HCT116 (cell line): Measurements from ENCODE around the gene SLC38A3. TPM values are rescaled to one million over a fixed set of nuclear protein-coding genes. Genes with fewer than 3 reads are reported as not detected.
A peak's percentile ranks its signal among the peaks of the same experiment; 100 is the strongest.

Experiments used
- ATAC-seq: fragments of 200-7000 bp; cut with Tn5 transposase; 2 replicates; pipeline ENCODE4 v1.9.1; 2020; ENCODE audit warnings: mild to moderate bottlenecking, moderate library complexity
- BruUV-seq: library from RNA; stranded (reverse); fragments of 400-500 nt; replicated peaks from 2 replicates; lab custom pipeline; 2021; lab: Mats Ljungman, UMichigan
- CTCF ChIA-PET: fragments of 300-600 bp; sonication (Branson Sonifier 250); formaldehyde crosslinking; loops from one replicate; lab custom pipeline; 2021; ENCODE audit warnings: antibody characterized with exemption; lab: Charles Lee
- POLR2A ChIA-PET: fragments of 300-600, 350-600 bp; sonication (Branson Sonifier 250); formaldehyde crosslinking; loops from one replicate; lab custom pipeline; 2021; ENCODE audit warnings: antibody characterized with exemption; lab: Charles Lee
- RAD21 ChIA-PET, 2 experiments: fragments of 300-600 bp; sonication (Branson Sonifier 250); formaldehyde crosslinking; loops; one replicate each; lab custom pipeline; 2023; ENCODE audit warnings: low total read pairs in 2 of 2; ENCODE audit not compliant: uncharacterized antibody in 2 of 2, unreplicated experiment in 2 of 2, low non-redundant PET in 1 of 2; lab: Charles Lee
- DNase-seq: peaks from one replicate; pipeline ENCODE4 v3.0.0-alpha.2; 2010; ENCODE audit warnings: low read depth, low spot score
- H2AFZ ChIP-seq: fragments of 200-600 bp; shearing (Covaris generic), sonication (generic); 2 replicates; pipeline ENCODE4 v1.6.1; 2017; ENCODE audit warnings: low read depth, mixed run types, mixed read lengths, antibody characterized with exemption, low read length; ENCODE audit not compliant: poor library complexity, severe bottlenecking
- H3K27ac ChIP-seq: 2 replicates; pipeline ENCODE4 v1.5.1; 2012; ENCODE audit warnings: low read depth, low read length
- H3K27me3 ChIP-seq: fragments of 200-600 bp; sonication (generic); 2 replicates; pipeline ENCODE4 v1.6.1; 2016; ENCODE audit warnings: mixed run types, low read length, mixed read lengths; ENCODE audit not compliant: insufficient read depth
- H3K36me3 ChIP-seq, 2 experiments: fragments of 200-500 bp in 1 of 2; fragments of 200-600 bp in 1 of 2; sonication (Bioruptor generic) in 1 of 2; sonication (generic) in 1 of 2; 2 replicates each; pipeline versions ENCODE4 v1.5.1 to v1.6.1; 2014 to 2016; ENCODE audit warnings: low read length in 2 of 2, inconsistent platforms in 1 of 2, mixed read lengths in 1 of 2, mixed run types in 1 of 2; ENCODE audit not compliant: insufficient read depth in 2 of 2, control insufficient read depth in 1 of 2
- H3K4me1 ChIP-seq, 2 experiments: fragments of 200-600 bp in 1 of 2; sonication (generic) in 1 of 2; 2 replicates each; pipeline versions ENCODE4 v1.5.1 to v1.6.1; 2012 to 2017; ENCODE audit warnings: low read length in 2 of 2, inconsistent platforms in 1 of 2, mild to moderate bottlenecking in 1 of 2, mixed read lengths in 1 of 2, mixed run types in 1 of 2, moderate library complexity in 1 of 2; ENCODE audit not compliant: insufficient read depth in 2 of 2, control insufficient read depth in 1 of 2
- H3K4me2 ChIP-seq: fragments of 200-600 bp; sonication (generic); 2 replicates; pipeline ENCODE4 v1.6.1; 2017; ENCODE audit warnings: mixed run types, low read length, mixed read lengths
- H3K4me3 ChIP-seq, 2 experiments: fragments of 200-600 bp in 1 of 2; sonication (generic) in 1 of 2; replicated peaks in 1 of 2; 2 replicates each; pipeline ENCODE4 v1.5.1; 2011 to 2016; ENCODE audit warnings: low read length in 2 of 2, control low read depth in 1 of 2, low read depth in 1 of 2, mild to moderate bottlenecking in 1 of 2, mixed read lengths in 1 of 2, mixed run types in 1 of 2
- H3K79me2 ChIP-seq: fragments of 200-600 bp; sonication (generic); 2 replicates; pipeline ENCODE4 v1.6.1; 2017; ENCODE audit warnings: mild to moderate bottlenecking, mixed run types, low read length, moderate library complexity, mixed read lengths; ENCODE audit not compliant: insufficient read depth
- H3K9ac ChIP-seq: fragments of 200-600 bp; sonication (generic); 2 replicates; pipeline ENCODE4 v1.6.1; 2016; ENCODE audit warnings: low read length, mixed read lengths
- H3K9me2 ChIP-seq: fragments of 200-600 bp; sonication (generic), shearing (Covaris generic); 2 replicates; pipeline ENCODE4 v1.6.1; 2017; ENCODE audit warnings: mixed run types, mild to moderate bottlenecking, moderate library complexity; ENCODE audit not compliant: insufficient read depth
- H3K9me3 ChIP-seq, 2 experiments: fragments of 200-500 bp in 1 of 2; fragments of 200-600 bp in 1 of 2; sonication (Bioruptor generic) in 1 of 2; sonication (generic) in 1 of 2; 2 replicates each; pipeline ENCODE4 v1.6.1; 2014 to 2017; ENCODE audit warnings: low read length in 2 of 2, mixed read lengths in 2 of 2, inconsistent platforms in 1 of 2, low read depth in 1 of 2, mild to moderate bottlenecking in 1 of 2, mixed run types in 1 of 2, moderate library complexity in 1 of 2; ENCODE audit not compliant: control insufficient read depth in 1 of 2, insufficient read depth in 1 of 2
- H4K20me1 ChIP-seq: fragments of 200-600 bp; sonication (generic), shearing (Covaris generic); 2 replicates; pipeline ENCODE4 v1.6.1; 2017; ENCODE audit warnings: mixed run types, mild to moderate bottlenecking, moderate library complexity; ENCODE audit not compliant: insufficient read depth
- EZH2 ChIP-seq: fragments of 200-600 bp; sonication (generic); IDR thresholded peaks from 2 replicates; pipeline ENCODE4 v1.6.1; 2017; ENCODE audit warnings: antibody characterized with exemption, mixed run types
- EZH2phosphoT487 ChIP-seq: fragments of 200-600 bp; IDR thresholded peaks from 2 replicates; pipeline ENCODE4 v1.6.1; 2018; ENCODE audit warnings: antibody characterized with exemption, borderline replicate concordance
- FOSL1 ChIP-seq: IDR thresholded peaks from 2 replicates; pipeline ENCODE4 v1.6.1; 2012; ENCODE audit warnings: low read depth
- POLR2A ChIP-seq: IDR thresholded peaks from 2 replicates; pipeline ENCODE4 v1.7.0; 2011; ENCODE audit warnings: borderline replicate concordance; ENCODE audit not compliant: insufficient read depth, insufficient read length; ENCODE audit errors: extremely low read depth
- POLR2AphosphoS5 ChIP-seq: IDR thresholded peaks from 2 replicates; pipeline ENCODE4 v1.6.1; 2011; ENCODE audit warnings: mild to moderate bottlenecking, low read depth, low read length, moderate library complexity
- RAD21 ChIP-seq: IDR thresholded peaks from 2 replicates; pipeline ENCODE4 v1.6.1; 2012; ENCODE audit warnings: low read depth, mild to moderate bottlenecking
- SP1 ChIP-seq: IDR thresholded peaks from 2 replicates; pipeline ENCODE4 v1.6.1; 2012; ENCODE audit warnings: low read depth
- SRF ChIP-seq: IDR thresholded peaks from 2 replicates; pipeline ENCODE4 v1.6.1; 2012; ENCODE audit warnings: low read depth
- intact Hi-C: fragments of 100-400 bp; cut with micrococcal nuclease; formaldehyde crosslinking; loops from 2 replicates; pipeline ENCODE4 v1.10.0; 2022
- total RNA-seq: library from RNA; stranded (reverse); gene quantifications from one replicate; pipeline ENCODE4 v1.2.1, GENCODE V29; 2021; ENCODE audit not compliant: unreplicated experiment
- TF ChIP-seq, protein P1 (sequence below): IDR thresholded peaks from 2 replicates; pipeline ENCODE4 v1.6.1; 2011; ENCODE audit warnings: mild to moderate bottlenecking, low read length, moderate library complexity; ENCODE audit not compliant: insufficient replicate concordance; ENCODE audit errors: extremely low read depth
- TF ChIP-seq, protein P2 (sequence below), 3 experiments: fragments of 200-600 bp in 1 of 3; sonication (generic) in 1 of 3; IDR thresholded peaks in 2 of 3; conservative IDR thresholded peaks in 1 of 3; 2 replicates each; pipeline ENCODE4 v1.5.1; 2012 to 2017; ENCODE audit warnings: low read depth in 2 of 3, low read length in 2 of 3, antibody characterized with exemption in 1 of 3, borderline replicate concordance in 1 of 3, control low read depth in 1 of 3, mild to moderate bottlenecking in 1 of 3, mixed read lengths in 1 of 3, mixed run types in 1 of 3, moderate library complexity in 1 of 3; ENCODE audit not compliant: insufficient read depth in 1 of 3

The SLC38A3 gene
- total RNA-seq, 1 experiment from 2014 or later: 3.1 TPM

DNA sequence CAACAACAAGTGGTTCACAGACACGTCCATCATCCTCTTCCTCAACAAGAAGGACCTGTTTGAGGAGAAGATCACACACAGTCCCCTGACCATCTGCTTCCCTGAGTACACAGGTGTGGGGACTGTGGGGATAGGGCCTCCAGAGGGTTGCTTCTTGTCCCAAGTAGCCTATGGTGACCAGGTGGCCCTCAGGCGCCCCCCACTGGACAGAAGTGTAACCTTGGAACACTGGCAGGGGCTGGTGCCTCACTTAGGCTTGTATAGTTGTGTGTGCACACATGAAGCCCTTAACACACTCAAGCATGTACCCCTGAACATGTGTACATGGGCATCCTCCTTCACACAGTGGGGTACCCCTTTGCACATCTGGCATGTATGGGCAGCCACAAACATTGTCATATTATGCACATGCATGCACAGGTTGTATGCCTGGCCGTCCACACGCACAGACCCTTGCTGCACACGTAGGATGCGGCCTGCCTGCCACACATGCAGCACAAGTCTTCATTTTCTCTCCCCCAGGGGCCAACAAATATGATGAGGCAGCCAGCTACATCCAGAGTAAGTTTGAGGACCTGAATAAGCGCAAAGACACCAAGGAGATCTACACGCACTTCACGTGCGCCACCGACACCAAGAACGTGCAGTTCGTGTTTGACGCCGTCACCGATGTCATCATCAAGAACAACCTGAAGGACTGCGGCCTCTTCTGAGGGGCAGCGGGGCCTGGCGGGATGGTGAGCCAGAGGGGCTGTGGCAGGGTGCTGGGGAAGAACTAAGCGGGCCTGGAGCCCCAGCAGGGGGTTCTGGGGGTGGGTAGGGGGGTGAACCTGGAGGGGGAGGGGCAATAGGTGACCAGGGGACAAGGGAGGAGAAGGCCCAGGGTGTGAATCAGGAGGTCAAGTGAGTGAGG, 52.2 kb downstream of the SLC38A3 start:
- ATAC-seq: peak; percentile 41
- no TSS peak for BruUV-seq
- POLR2A ChIA-PET: no interaction called here

More for the DNA sequence above, 52.2 kb downstream of the SLC38A3 start:
- peaks cover 14 to 50% of the 10 kb centered on the region in 2 experiments for H3K4me1 ChIP-seq
- no peak overlapping the region for H3K4me3 ChIP-seq
- no peak overlapping the region for H2AFZ ChIP-seq
- intact Hi-C loops: loop anchor here (1.0 to 2.0 kb wide), 2 partner anchors 30 to 64 kb away; no protein-coding TSS in a partner anchor
- CTCF ChIA-PET: interaction anchor here (0.7 to 3.3 kb wide), 5 partner anchors 8 to 30 kb away, joined by 3 to 46 read pairs (median 5); partner anchors contain the start of gene GNAI2
- H4K20me1 ChIP-seq: no peaks in the 10 kb centered on the region
- no peak overlapping the region for H3K4me2 ChIP-seq
- H3K9me2 ChIP-seq: no peaks in the 10 kb centered on the region
- no peaks in the 10 kb centered on the region for H3K27me3 ChIP-seq
- no peak for TF ChIP-seq FOSL1
- no peak for TF ChIP-seq POLR2A
- 0 out of 2 replicates have a peak, but pooled peaks have one; percentile 17 for TF ChIP-seq POLR2AphosphoS5
- no peak for TF ChIP-seq SRF
- TF ChIP-seq, protein P1, sequence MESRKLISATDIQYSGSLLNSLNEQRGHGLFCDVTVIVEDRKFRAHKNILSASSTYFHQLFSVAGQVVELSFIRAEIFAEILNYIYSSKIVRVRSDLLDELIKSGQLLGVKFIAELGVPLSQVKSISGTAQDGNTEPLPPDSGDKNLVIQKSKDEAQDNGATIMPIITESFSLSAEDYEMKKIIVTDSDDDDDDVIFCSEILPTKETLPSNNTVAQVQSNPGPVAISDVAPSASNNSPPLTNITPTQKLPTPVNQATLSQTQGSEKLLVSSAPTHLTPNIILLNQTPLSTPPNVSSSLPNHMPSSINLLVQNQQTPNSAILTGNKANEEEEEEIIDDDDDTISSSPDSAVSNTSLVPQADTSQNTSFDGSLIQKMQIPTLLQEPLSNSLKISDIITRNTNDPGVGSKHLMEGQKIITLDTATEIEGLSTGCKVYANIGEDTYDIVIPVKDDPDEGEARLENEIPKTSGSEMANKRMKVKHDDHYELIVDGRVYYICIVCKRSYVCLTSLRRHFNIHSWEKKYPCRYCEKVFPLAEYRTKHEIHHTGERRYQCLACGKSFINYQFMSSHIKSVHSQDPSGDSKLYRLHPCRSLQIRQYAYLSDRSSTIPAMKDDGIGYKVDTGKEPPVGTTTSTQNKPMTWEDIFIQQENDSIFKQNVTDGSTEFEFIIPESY: no peak
- TF ChIP-seq EZH2phosphoT487: no peak
- TF ChIP-seq RAD21: no peak
- no peak for TF ChIP-seq SP1
- TF ChIP-seq, protein P2, sequence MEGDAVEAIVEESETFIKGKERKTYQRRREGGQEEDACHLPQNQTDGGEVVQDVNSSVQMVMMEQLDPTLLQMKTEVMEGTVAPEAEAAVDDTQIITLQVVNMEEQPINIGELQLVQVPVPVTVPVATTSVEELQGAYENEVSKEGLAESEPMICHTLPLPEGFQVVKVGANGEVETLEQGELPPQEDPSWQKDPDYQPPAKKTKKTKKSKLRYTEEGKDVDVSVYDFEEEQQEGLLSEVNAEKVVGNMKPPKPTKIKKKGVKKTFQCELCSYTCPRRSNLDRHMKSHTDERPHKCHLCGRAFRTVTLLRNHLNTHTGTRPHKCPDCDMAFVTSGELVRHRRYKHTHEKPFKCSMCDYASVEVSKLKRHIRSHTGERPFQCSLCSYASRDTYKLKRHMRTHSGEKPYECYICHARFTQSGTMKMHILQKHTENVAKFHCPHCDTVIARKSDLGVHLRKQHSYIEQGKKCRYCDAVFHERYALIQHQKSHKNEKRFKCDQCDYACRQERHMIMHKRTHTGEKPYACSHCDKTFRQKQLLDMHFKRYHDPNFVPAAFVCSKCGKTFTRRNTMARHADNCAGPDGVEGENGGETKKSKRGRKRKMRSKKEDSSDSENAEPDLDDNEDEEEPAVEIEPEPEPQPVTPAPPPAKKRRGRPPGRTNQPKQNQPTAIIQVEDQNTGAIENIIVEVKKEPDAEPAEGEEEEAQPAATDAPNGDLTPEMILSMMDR (IDR thresholded peaks at IDR 0.05 in 2 of 3, conservative IDR thresholded peaks at IDR 0.05 in 1 of 3; ENCODE audit: borderline replicate concordance in 1 of 3, insufficient read depth in 1 of 3, low read depth in 2 of 3, low read length in 2 of 3): peak in 2 of 3 experiments; percentile 82 to 90; a peak in 4 of 6 replicates
- no peak for TF ChIP-seq EZH2
- no peak for DNase-seq
- H3K36me3 ChIP-seq: peaks cover 11 to 15% of the 10 kb centered on the region in 2 experiments; a peak in 3 of 4 replicates
- peaks cover 1% of the 10 kb centered on the region; the same call in 1 of the 2 replicates for H3K79me2 ChIP-seq
- H3K9ac ChIP-seq: no peak overlapping the region
- no peak overlapping the region for H3K27ac ChIP-seq
- H3K9me3 ChIP-seq: no peaks in the 10 kb centered on the region
- RAD21 ChIA-PET: interaction anchor here in 1 of 2 experiments (1.1 kb wide), 1 partner anchor 30 kb away, joined by 5 read pairs; no protein-coding TSS in a partner anchor
